Activated T-cell treated with anti-CD3 and anti-CD28 coated beads, Interleukin-2, amount 50 U/mL, for 48 hours (primary cell): ENCODE data around the gene CTXN1.
"Not testable (repeated sequence)": the region's sequence is repeated elsewhere in the genome, so short reads cannot be mapped to it uniquely, and the experiment has no call there.

ENCODE experiments used
- DNase-seq, 2 experiments: peaks; one replicate each; pipeline ENCODE4 v3.0.0-alpha.2; 2020

CTXN1 gene

DNA sequence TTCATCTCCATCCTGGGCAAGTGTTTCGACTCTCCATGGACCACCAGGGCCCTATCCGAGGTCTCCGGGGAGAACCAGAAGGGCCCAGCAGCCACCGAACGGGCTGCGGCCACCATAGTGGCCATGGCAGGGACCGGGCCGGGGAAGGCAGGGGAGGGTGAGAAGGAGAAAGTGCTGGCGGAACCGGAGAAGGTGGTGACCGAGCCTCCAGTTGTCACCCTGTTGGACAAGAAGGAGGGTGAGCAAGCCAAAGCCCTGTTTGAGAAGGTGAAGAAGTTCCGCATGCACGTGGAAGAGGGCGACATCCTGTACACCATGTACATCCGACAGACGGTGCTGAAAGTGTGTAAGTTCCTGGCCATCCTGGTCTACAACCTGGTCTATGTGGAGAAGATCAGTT is 27.0 kb downstream of the CTXN1 start:
- DNase-seq = no peak

- DNase-seq = no peak
Observed at GRCh38 chr19:7897292-7897691, 28.6 kb downstream of the CTXN1 start.

DNA sequence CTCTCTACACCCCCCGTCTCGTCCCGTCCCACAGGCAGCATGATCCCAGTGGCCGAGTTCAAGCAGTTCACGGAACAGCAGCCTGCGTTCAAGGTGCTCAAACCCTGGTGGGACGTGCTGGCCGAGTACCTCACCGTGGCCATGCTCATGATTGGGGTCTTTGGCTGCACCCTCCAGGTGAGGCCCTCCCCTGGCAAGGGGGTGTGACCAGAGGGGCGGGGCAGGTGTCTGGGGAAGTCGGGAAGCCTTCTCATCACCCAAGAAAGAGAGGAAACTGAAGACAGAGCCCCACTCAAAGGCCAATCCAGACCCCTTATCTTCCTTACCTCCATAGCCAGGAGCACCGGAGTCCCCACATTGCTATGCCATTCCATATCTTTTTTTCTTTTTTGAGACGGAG is 30.4 kb downstream of the CTXN1 start:
- DNase-seq = no peak

DNA sequence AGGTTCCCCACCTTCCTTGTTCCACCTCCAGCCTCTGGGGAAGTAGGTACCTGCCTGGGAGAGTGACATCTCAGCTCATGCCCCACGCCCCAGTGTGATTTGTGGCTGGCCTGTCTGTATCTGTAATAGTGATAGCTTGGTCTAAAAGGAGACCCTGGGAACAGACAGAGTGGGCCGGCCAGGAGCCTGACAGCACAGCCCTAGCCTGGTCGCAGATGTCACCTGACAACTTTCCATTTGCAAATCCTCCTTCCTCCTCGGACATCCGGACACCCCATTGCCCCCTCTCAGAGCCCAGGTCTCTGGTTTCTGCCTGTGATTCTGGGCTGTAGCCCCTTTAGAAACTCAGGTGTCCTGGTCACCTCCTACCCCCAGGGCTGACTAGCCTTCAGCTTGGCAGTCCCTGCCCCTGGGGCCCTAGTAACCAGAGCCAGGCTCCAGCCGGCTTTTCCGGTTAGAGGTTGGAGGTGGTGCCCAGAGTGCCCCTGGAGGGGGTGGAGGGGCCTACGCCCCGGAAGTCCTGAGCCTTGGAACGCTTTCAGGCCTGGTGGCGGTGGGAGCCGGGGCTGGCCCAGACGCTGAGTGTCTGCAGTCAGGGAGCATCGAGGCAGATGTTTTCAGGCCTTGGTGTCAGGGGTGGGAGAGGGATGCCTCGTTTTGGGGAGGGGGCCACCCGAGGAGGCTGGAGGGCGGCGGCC is 31.2 kb downstream of the CTXN1 start:
- DNase-seq = no peak

GRCh38 chr19:7893362-7894101 is 32.4 kb downstream of the CTXN1 start:
- not testable (repeated sequence) for DNase-seq

DNA sequence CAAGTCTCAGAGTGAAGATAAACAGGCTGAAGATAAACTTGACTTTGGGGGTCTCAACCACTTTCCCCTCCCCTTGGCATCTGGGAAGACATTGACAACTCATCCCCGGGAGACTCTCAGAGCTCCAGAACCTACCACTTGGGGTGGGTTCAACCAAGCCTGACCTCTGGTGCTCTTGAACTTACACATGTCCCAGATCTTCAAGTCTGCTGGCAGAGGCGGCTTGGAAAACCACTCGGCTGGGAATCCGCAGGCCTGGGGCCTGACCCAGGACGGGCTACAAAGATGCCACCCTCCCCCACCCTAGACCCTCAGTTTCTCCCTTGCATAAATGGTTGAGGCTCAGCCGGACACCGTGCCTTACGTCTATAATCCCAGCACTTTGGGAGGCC is 37.1 kb downstream of the CTXN1 start:
- no peak for DNase-seq

DNA sequence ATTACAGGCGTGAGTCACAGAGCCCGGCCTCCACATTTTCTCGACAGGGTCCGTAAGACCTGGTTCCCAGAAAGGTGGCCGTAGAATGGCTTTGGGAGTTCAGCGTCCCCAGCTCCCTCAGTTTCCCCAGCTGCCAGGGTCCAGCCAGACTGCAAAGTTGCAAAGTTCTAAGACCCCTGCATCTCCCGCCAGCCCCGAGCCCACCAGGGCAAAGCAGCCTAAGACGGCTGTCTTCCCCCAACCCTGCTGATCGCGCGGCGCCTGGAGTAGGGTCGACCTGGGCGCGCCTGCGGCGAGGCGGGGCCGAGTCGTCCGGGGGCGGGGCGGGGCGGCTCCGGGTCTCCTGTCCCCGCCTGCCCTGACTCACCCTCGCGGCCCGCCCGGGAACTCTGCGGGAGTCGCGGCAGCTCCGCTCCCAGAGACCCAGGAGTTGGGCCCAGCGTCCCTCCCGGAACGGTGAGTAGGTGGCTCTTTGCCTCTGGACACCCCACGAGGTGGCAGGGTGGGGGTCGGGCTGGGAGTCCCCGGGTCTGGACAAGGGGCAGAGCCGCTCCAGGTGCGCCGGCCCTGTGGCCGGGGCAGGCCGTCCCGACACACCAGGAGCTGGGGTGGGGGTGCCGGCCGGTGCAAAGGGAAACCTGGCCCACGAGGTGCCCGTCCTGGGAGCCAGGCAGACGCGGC is 37.6 kb downstream of the CTXN1 start, which contains the start of gene LRRC8E:
Gene LRRC8E, plus strand, starts transcription at position 366 of the 681 bp plus-strand sequence. CDS start 7,094 bp downstream, outside the sequence.
- DNase-seq = peak; percentile 58 to 72

- no peak for DNase-seq
Observed at GRCh38 chr19:7887408-7888144, 38.4 kb downstream of the CTXN1 start.

GRCh38 chr19:7885818-7886217 is 40.1 kb downstream of the CTXN1 start:
- DNase-seq = no peak

DNA sequence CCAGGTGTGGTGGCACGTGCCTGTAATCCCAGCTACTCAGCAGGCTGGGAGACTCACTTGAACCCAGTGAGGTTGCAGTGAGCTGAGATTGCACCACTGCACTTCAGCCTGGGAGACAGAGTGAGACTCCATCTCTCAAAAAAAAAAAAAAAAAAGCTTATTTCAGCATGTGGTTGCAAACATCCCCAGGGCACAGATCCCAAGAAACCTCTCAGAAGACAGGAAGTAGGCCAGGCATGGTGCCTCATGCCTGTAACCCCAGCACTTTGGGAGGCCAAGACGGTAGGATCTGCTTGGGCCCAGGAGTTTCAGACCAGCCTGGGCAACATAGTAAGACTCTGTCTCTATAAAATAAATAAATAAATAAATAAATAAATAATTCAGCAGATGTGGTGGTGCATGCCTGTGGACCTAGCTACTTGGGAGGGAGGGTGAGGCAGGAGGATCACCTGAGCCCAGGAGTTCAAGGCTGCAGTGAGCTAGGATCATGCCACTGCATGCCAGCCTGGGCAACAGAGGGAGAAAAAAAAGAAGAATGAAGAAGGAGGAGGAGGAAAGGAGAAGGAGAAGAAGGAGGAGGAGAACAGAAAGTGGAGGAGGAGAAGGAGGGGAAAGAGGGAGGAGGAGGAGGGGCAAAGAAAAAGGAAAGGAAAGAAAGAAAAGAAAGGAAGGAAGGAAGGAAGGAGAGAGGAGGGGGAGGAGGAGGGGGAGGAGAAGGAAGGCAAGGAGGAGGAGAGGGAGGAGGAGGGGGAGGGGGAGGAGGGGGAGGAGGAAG is 42.0 kb downstream of the CTXN1 start:
- DNase-seq = no peak

GRCh38 chr19:7883105-7883504 is 42.8 kb downstream of the CTXN1 start:
- no peak for DNase-seq

- no peak for DNase-seq
Observed at GRCh38 chr19:7881910-7882309, 44.0 kb downstream of the CTXN1 start.

DNA sequence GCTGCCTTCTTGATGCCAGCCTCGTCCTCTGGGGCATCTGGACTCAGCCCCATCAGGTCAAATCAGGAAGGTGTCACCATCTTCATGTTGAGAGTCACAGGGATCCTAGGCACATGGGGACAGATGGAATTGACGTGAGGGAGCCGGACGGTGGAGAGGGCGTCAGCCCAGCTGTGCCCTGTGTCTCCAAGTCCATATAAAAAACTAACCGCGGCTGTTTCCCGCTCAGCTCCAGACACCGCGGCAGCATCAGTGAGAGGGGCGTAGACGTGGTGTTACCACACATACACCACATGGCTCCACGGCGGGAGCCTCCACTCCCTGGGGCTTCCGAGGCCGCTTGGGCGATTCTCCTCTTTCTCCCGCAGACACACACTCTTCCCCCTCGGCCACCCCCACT is 46.1 kb downstream of the CTXN1 start:
- no peak for DNase-seq

DNA sequence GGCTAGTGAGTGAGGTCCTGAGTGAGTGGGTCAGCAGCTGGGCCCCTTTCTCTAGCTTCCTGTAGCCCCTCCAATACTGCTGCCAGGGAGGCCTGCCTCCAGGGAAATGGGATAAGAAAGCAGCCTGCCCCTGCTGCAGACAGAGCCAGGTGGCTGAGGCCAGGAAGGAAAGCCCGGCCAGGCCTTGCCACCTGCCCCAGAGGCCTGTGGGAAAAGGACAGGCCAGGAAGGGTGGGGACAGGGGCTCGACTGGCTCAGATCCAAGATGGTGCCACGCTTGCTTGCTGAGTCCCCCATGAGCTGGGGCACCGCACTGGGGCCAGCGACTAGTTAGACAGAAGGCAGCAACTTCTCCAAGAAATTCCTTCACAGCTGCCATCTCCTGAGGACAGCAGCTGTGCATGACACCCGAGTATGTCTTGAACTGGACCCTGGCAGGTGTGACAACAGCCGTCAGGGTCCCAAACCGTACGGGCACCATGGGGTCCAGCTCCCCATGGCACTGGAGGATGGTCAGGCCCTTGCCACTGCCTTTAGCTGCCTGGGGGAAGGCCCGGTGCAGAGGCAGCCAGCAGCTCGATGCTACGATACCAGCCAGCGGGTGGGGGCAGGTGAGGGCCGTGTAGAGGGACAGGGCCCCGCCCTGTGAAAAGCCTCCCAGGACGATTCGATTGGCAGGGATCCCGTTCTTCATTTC is 46.7 kb downstream of the CTXN1 start:
- no peak for DNase-seq

DNA sequence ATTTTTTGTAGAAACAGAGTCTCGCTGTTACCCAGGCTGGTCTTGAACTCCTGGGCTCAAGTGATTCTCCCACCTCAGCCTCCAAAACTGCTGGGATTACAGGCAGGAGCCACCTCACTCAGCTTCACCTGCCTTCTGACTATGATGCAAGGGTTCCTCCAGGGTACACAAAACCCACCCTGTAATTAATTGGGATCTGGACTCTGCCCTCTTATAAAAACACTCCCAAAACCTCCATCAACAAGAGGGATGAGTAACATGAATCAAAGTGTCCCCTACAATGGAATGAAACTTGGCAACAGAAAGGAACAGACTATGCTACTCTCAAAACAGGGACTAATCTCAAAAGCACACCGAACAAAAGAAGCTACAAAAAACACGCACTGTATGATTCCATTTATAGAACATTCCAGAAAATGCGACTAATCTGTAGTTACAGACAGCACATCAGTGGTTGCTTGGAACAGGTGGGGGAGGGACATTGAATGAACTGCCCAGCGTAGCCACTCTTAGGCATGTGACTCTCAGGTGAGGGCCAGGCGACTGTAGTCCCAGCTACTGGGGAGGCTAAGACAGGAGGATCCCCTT is 48.6 kb downstream of the CTXN1 start:
- DNase-seq = no peak

DNA sequence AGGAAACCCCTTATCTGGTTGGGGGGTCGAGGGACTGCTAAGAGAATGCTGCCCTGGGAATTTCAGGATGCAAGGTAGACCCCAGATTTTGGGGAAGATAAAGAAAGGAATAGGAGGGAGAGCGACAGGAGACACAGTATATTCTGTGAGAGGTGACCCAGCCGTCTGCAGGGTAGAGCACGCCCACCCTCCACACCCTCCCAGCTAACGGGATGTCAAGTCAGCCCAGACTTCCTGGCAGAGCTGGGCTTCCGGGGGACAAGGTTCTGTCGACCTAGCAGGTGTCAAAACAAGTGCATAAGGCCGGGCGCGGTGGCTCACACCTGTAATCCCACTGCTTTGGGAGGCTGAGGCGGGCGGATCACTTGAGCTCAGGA is 51.0 kb downstream of the CTXN1 start:
- no peak for DNase-seq
